Skeletal muscle tissue (tissue), 5 donors: ENCODE results near the gene PHLPP1. TPM values are rescaled to one million over a fixed set of nuclear protein-coding genes. Genes with fewer than 3 reads are reported as not detected.

Experiments used
- H3K27ac ChIP-seq: one replicate; pipeline ENCODE4 v1.7.0; 2013; ENCODE audit warnings: mild to moderate bottlenecking, low read depth, low read length, inconsistent platforms
- H3K27me3 ChIP-seq, 3 donors: one replicate each; pipeline ENCODE4 v1.7.0; 2013; ENCODE audit warnings: low read length in 3 of 3; ENCODE audit not compliant: control insufficient read depth in 3 of 3, insufficient read depth in 3 of 3
- H3K36me3 ChIP-seq, 3 donors: one replicate each; pipeline ENCODE4 v1.7.0; 2013; ENCODE audit warnings: low read length in 3 of 3; ENCODE audit not compliant: control insufficient read depth in 3 of 3, insufficient read depth in 3 of 3
- H3K4me1 ChIP-seq, 3 donors: one replicate each; pipeline ENCODE4 v1.7.0; 2013; ENCODE audit warnings: low read length in 3 of 3, mild to moderate bottlenecking in 3 of 3; ENCODE audit not compliant: control insufficient read depth in 3 of 3, insufficient read depth in 3 of 3
- H3K4me3 ChIP-seq, 3 donors: one replicate each; pipeline ENCODE4 v1.7.0; 2013; ENCODE audit warnings: low read length in 3 of 3
- H3K9ac ChIP-seq, 3 donors: one replicate each; pipeline ENCODE4 v1.7.0; 2013; ENCODE audit warnings: low read length in 3 of 3, mild to moderate bottlenecking in 3 of 3, moderate library complexity in 2 of 3, low read depth in 1 of 3
- H3K9me3 ChIP-seq, 3 donors: one replicate each; pipeline ENCODE4 v1.7.0; 2013; ENCODE audit warnings: low read length in 3 of 3; ENCODE audit not compliant: control insufficient read depth in 3 of 3
- small RNA-seq: library from RNA; depleted of rRNA; stranded (forward); fragments of <200 nt; gene quantifications from one replicate; pipeline ENCODE3, GENCODE V24; 2014
- total RNA-seq: library from RNA; depleted of rRNA; stranded (reverse); fragments of >200 nt; gene quantifications from one replicate; pipeline ENCODE4 v1.2.3, GENCODE V29; 2014
- donor health status: Osteomylitis.

Gene PHLPP1
- total RNA-seq, 1 donor from 2014 or later = 11.5 TPM

GRCh38 chr18:63016270-63016669, 300.9 kb downstream of the PHLPP1 start:
- peaks cover 0 to 6% (median 0%) of the 10 kb centered on the region in 3 donors for H3K9me3 ChIP-seq
- no peak overlapping the region for H3K27ac ChIP-seq
- H3K27me3 ChIP-seq = peaks cover 0 to 5% (median 3%) of the 10 kb centered on the region in 3 donors
- H3K9ac ChIP-seq = no peak overlapping the region
- no peaks in the 10 kb centered on the region for H3K4me1 ChIP-seq
- H3K4me3 ChIP-seq = no peak overlapping the region
- H3K36me3 ChIP-seq = no peaks in the 10 kb centered on the region

- Histone ChIP-seq H3K4me3 (no peak overlapping the region), H3K27ac (no peak overlapping the region), H3K36me3 (no peaks in the 10 kb centered on the region), H3K9ac (no peak overlapping the region), H3K27me3 (peaks cover 0 to 5% (median 3%) of the 10 kb centered on the region in 3 donors), H3K9me3 (peaks cover 0 to 6% (median 0%) of the 10 kb centered on the region in 3 donors), H3K4me1 (no peaks in the 10 kb centered on the region)
Measured at GRCh38 chr18:63017076-63017475, 301.7 kb downstream of the PHLPP1 start.

- H3K27me3 ChIP-seq = peaks cover 0 to 5% (median 3%) of the 10 kb centered on the region in 3 donors
- no peaks in the 10 kb centered on the region for H3K36me3 ChIP-seq
- peaks cover 0 to 6% (median 0%) of the 10 kb centered on the region in 3 donors for H3K9me3 ChIP-seq
- H3K4me3 ChIP-seq = no peak overlapping the region
- H3K9ac ChIP-seq = no peak overlapping the region
- H3K4me1 ChIP-seq = no peaks in the 10 kb centered on the region
- no peak overlapping the region for H3K27ac ChIP-seq
Measured at GRCh38 chr18:63017977-63018376, 302.6 kb downstream of the PHLPP1 start.

- H3K27ac ChIP-seq = no peak overlapping the region
Measured at GRCh38 chr18:63022429-63023022, 307.2 kb downstream of the PHLPP1 start.

GRCh38 chr18:63025251-63026090, 310.1 kb downstream of the PHLPP1 start:
- Histone ChIP-seq H3K9me3 (no peaks in the 10 kb centered on the region), H3K4me1 (no peaks in the 10 kb centered on the region), H3K36me3 (no peaks in the 10 kb centered on the region), H3K9ac (no peak overlapping the region), H3K27ac (no peak overlapping the region), H3K4me3 (no peak overlapping the region), H3K27me3 (no peaks in the 10 kb centered on the region)

More at GRCh38 chr18:63022429-63023022, 307.2 kb downstream of the PHLPP1 start:
- Histone ChIP-seq H3K4me1 (no peaks in the 10 kb centered on the region), H3K9me3 (peaks cover 0 to 6% (median 0%) of the 10 kb centered on the region in 3 donors), H3K9ac (no peak overlapping the region), H3K27me3 (no peaks in the 10 kb centered on the region), H3K4me3 (no peak overlapping the region), H3K36me3 (no peaks in the 10 kb centered on the region)

- no peaks in the 10 kb centered on the region for H3K27me3 ChIP-seq
- no peaks in the 10 kb centered on the region for H3K4me1 ChIP-seq
- no peak overlapping the region for H3K27ac ChIP-seq
- H3K36me3 ChIP-seq = no peaks in the 10 kb centered on the region
- H3K9me3 ChIP-seq = no peaks in the 10 kb centered on the region
- H3K9ac ChIP-seq = no peak overlapping the region
- no peak overlapping the region for H3K4me3 ChIP-seq
Measured at GRCh38 chr18:63028380-63028779, 313.0 kb downstream of the PHLPP1 start.

Small RNA genes lying within 50 kb of the gene (small RNA-seq; reads per million reads assigned to genes)
- not detected for gene RNU6-142P

Other genes starting within 250 kb of the PHLPP1 start
- gene ZCCHC2, start 192.5 kb upstream of the PHLPP1 start, total RNA-seq = 7.8 TPM